Measurements from ENCODE around the gene DPP3. TPM values are rescaled to one million over a fixed set of nuclear protein-coding genes. Genes with fewer than 3 reads are reported as not detected.

The DPP3 gene
- total RNA-seq, 1 experiment from 2014 or later: 180 TPM

- Histone ChIP-seq H3K36me3 (ENCODE audit: control insufficient read depth, insufficient read depth, low read length) (no peaks in the 10 kb centered on the region), H3K27ac (ENCODE audit: low read length) (no peak overlapping the region), H3K4me1 (ENCODE audit: control insufficient read depth, insufficient read depth, low read length) (peaks cover 9% of the 10 kb centered on the region), H3K27me3 (ENCODE audit: control insufficient read depth, insufficient read depth, low read length) (no peaks in the 10 kb centered on the region), H3K9me3 (ENCODE audit: control insufficient read depth, insufficient read depth, low read depth, low read length) (no peaks in the 10 kb centered on the region), H3K4me3 (ENCODE audit: low read depth in 2 of 2, low read length in 2 of 2) (peak overlapping the region; percentile 87 to 92; a peak in 3 of 4 replicates)
- in situ Hi-C loops (cut with HindIII; ENCODE audit: low pct_unique_long_range_greater_than_20kb, low sequenced_read_pairs): no loop called here
- intact Hi-C loops (cut with micrococcal nuclease; ENCODE audit: unreplicated experiment): no loop called here
- no peak for ATAC-seq
- TF ChIP-seq REST (IDR thresholded peaks at IDR 0.05; ENCODE audit: insufficient read depth in 1 of 2, low read depth in 2 of 2, low read length in 1 of 2) (no peak), TCF7L2 (IDR thresholded peaks at IDR 0.05; ENCODE audit: low read depth, low read length) (no peak)
- BruUV-seq (replicated peaks): no TSS peak
- DNase-seq (ENCODE audit: low read depth, low spot score): no peak
- ChIA-PET POLR2A (no interaction called here), CTCF (interaction anchor here (0.6 kb wide), 1 partner anchor 72 kb away, joined by 5 read pairs; no protein-coding TSS in a partner anchor)
Measured at GRCh38 chr11:66546966-66547661, 66.9 kb downstream of the DPP3 start.

- no peak for DNase-seq (ENCODE audit: low read depth, low spot score)
- H3K4me3 ChIP-seq (ENCODE audit: low read depth in 2 of 2, low read length in 2 of 2): no peak overlapping the region
- H3K27me3 ChIP-seq (ENCODE audit: control insufficient read depth, insufficient read depth, low read length): no peaks in the 10 kb centered on the region
- peaks cover 9% of the 10 kb centered on the region for H3K4me1 ChIP-seq (ENCODE audit: control insufficient read depth, insufficient read depth, low read length)
- intact Hi-C loops (cut with micrococcal nuclease; ENCODE audit: unreplicated experiment) (no loop called here), in situ Hi-C loops (cut with HindIII; ENCODE audit: low pct_unique_long_range_greater_than_20kb, low sequenced_read_pairs) (no loop called here)
- CTCF ChIA-PET: interaction anchor here (0.6 kb wide), 1 partner anchor 71 kb away, joined by 5 read pairs; no protein-coding TSS in a partner anchor
- POLR2A ChIA-PET: no interaction called here
- TF ChIP-seq TCF7L2 (IDR thresholded peaks at IDR 0.05; ENCODE audit: low read depth, low read length): no peak
- TF ChIP-seq REST (IDR thresholded peaks at IDR 0.05; ENCODE audit: insufficient read depth in 1 of 2, low read depth in 2 of 2, low read length in 1 of 2): no peak
- TF ChIP-seq SIN3A (IDR thresholded peaks at IDR 0.05; ENCODE audit: borderline replicate concordance, insufficient read depth, low read depth, low read length): no peak
- no peak for TF ChIP-seq CTCF (IDR thresholded peaks at IDR 0.05)
- no peak for TF ChIP-seq POLR2AphosphoS5 (IDR thresholded peaks at IDR 0.05; ENCODE audit: low read depth, low read length)
- no peak for ATAC-seq
- no peak overlapping the region for H3K27ac ChIP-seq (ENCODE audit: low read length)
- H3K9me3 ChIP-seq (ENCODE audit: control insufficient read depth, insufficient read depth, low read depth, low read length): no peaks in the 10 kb centered on the region
- no peaks in the 10 kb centered on the region for H3K36me3 ChIP-seq (ENCODE audit: control insufficient read depth, insufficient read depth, low read length)
- BruUV-seq (replicated peaks): no TSS peak
Measured at GRCh38 chr11:66547662-66548009, 67.4 kb downstream of the DPP3 start.

Measured in Panc1 (cell line).